Vagina (tissue), 2 donors: ENCODE data around the gene SCN5A. TPM values are rescaled to one million over a fixed set of nuclear protein-coding genes. Genes with fewer than 3 reads are reported as not detected.
A peak's percentile ranks its signal among the peaks of the same experiment; 100 is the strongest.

Experiments
- DNase-seq, 2 donors: peaks; one replicate each; pipeline ENCODE4 v3.0.0-alpha.2; 2017; ENCODE audit errors: extremely low spot score in 2 of 2
- H3K27ac ChIP-seq: fragments of 200-600 bp; sonication (generic); one replicate; pipeline ENCODE4 v1.5.1; 2019
- H3K27me3 ChIP-seq: fragments of 200-600 bp; sonication (generic); one replicate; pipeline ENCODE4 v1.5.1; 2019
- H3K36me3 ChIP-seq, 2 donors: fragments of 200-600 bp; sonication (generic); one replicate each; pipeline ENCODE4 v1.5.1; 2017 to 2019
- H3K4me1 ChIP-seq: fragments of 200-600 bp; sonication (generic); one replicate; pipeline ENCODE4 v1.5.1; 2019
- H3K4me3 ChIP-seq, 2 donors: fragments of 200-600 bp; sonication (generic); 1 replicate in 1 of 2; 2 replicates in 1 of 2; pipeline ENCODE4 v1.5.1; 2016 to 2019
- H3K9me3 ChIP-seq: fragments of 200-600 bp; sonication (generic); one replicate; pipeline ENCODE4 v1.5.1; 2019
- POLR2A ChIP-seq, 2 donors: fragments of 450-650 bp; IDR thresholded peaks; one replicate each; pipeline ENCODE4 v1.6.1; 2017; ENCODE audit warnings: antibody characterized with exemption in 2 of 2, mild to moderate bottlenecking in 2 of 2, moderate library complexity in 2 of 2
- POLR2AphosphoS5 ChIP-seq, 2 donors: sonication (generic); formaldehyde crosslinking; IDR thresholded peaks; one replicate each; pipeline ENCODE4 v1.9.0; 2017; ENCODE audit warnings: antibody characterized with exemption in 2 of 2, mild to moderate bottlenecking in 2 of 2, low read depth in 1 of 2; ENCODE audit not compliant: insufficient read depth in 1 of 2
- intact Hi-C: fragments of 100-400 bp; cut with DNase I; formaldehyde crosslinking; loops from one replicate; pipeline ENCODE4 v1.15.1; 2023
- total RNA-seq: library from RNA; depleted of rRNA; stranded (reverse); fragments of >200 nt; gene quantifications from one replicate; pipeline ENCODE4 v1.2.3, GENCODE V29; 2016
- TF ChIP-seq, protein P1 (sequence below), 3 experiments: fragments of 450-650 bp in 2 of 3; fragments of 200-600 bp in 1 of 3; sonication (generic) in 1 of 3; IDR thresholded peaks; one replicate each; pipeline ENCODE4 v1.5.1; 2017 to 2019; ENCODE audit warnings: antibody characterized with exemption in 3 of 3, mild to moderate bottlenecking in 2 of 3, moderate library complexity in 2 of 3

Gene SCN5A
- total RNA-seq, 1 donor from 2014 or later = 9.3 TPM

DNA sequence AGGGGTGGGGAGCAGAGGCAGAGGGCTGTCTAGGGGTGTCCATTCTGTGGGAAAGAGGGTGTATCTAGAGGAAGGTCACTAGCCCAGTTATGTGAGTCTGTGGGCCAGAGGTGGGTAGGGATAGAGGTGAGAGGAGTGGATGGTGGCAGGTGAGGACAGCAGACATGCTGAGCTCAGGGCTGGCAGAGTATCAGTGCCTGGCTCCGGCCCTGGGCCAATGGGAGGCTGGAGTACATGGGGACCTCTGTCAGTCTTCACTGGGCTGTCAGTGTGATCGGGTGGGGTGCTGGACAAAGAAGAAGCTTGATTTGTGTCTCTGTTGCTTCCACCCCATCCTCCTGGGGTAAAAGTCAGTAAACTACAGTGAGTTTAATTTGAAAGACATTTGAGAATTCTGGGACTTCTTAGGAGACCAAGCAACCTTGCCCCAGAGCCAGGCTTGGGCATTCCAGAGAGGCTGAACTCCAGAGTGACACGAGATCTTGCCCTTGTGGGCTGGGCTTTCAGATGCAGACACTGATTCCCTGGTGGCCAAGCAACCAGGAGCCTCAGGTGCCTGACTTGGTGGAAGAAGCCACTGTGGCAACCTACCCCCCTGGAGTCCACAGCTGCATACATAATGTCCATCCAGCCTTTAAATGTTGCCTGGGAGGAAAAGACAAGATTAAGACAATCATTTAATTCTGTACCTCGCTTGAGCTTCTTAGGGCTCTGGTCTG, 92.7 kb downstream of the SCN5A start:
- no peak for DNase-seq
- no peaks in the 10 kb centered on the region for H3K27me3 ChIP-seq
- no peaks in the 10 kb centered on the region for H3K9me3 ChIP-seq
- intact Hi-C loops = no loop called here
- H3K4me3 ChIP-seq = no peak overlapping the region
- H3K4me1 ChIP-seq = no peaks in the 10 kb centered on the region
- no peak for TF ChIP-seq POLR2A (IDR thresholded peaks at IDR 0.05)
- TF ChIP-seq, protein P1, sequence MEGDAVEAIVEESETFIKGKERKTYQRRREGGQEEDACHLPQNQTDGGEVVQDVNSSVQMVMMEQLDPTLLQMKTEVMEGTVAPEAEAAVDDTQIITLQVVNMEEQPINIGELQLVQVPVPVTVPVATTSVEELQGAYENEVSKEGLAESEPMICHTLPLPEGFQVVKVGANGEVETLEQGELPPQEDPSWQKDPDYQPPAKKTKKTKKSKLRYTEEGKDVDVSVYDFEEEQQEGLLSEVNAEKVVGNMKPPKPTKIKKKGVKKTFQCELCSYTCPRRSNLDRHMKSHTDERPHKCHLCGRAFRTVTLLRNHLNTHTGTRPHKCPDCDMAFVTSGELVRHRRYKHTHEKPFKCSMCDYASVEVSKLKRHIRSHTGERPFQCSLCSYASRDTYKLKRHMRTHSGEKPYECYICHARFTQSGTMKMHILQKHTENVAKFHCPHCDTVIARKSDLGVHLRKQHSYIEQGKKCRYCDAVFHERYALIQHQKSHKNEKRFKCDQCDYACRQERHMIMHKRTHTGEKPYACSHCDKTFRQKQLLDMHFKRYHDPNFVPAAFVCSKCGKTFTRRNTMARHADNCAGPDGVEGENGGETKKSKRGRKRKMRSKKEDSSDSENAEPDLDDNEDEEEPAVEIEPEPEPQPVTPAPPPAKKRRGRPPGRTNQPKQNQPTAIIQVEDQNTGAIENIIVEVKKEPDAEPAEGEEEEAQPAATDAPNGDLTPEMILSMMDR (IDR thresholded peaks at IDR 0.05) = no peak
- no peak for TF ChIP-seq POLR2AphosphoS5 (IDR thresholded peaks at IDR 0.05; ENCODE audit: insufficient read depth in 1 of 2, low read depth in 1 of 2)
- H3K36me3 ChIP-seq = no peaks in the 10 kb centered on the region
- no peak overlapping the region for H3K27ac ChIP-seq

DNA sequence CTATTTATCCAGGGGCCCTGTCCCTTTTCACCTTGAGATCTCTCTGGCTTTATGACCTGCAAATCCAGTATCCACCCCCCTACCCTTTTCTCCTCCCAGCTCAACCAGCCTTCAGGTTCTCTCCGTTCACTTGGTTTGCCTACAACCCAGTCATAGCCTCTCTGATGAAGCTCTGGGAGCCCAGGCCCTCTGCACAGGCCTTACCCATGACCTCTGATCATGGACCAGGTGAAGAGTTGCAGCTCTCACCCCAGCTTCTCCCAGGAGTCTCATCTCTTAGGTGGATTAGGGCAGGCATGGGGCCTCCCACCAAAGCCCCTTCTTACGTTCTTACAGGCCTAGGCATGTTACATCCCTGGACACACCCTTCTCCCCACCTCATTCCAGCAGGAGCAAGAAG, 93.6 kb downstream of the SCN5A start:
- no peak for DNase-seq
- intact Hi-C loops = no loop called here
- H3K4me1 ChIP-seq = no peaks in the 10 kb centered on the region
- H3K27me3 ChIP-seq = no peaks in the 10 kb centered on the region
- H3K27ac ChIP-seq = no peak overlapping the region
- TF ChIP-seq POLR2A (IDR thresholded peaks at IDR 0.05) (no peak), POLR2AphosphoS5 (IDR thresholded peaks at IDR 0.05; ENCODE audit: insufficient read depth in 1 of 2, low read depth in 1 of 2) (no peak)
- TF ChIP-seq, protein P1 (IDR thresholded peaks at IDR 0.05) = no peak
- H3K9me3 ChIP-seq = no peaks in the 10 kb centered on the region
- no peak overlapping the region for H3K4me3 ChIP-seq
- H3K36me3 ChIP-seq = no peaks in the 10 kb centered on the region

DNA sequence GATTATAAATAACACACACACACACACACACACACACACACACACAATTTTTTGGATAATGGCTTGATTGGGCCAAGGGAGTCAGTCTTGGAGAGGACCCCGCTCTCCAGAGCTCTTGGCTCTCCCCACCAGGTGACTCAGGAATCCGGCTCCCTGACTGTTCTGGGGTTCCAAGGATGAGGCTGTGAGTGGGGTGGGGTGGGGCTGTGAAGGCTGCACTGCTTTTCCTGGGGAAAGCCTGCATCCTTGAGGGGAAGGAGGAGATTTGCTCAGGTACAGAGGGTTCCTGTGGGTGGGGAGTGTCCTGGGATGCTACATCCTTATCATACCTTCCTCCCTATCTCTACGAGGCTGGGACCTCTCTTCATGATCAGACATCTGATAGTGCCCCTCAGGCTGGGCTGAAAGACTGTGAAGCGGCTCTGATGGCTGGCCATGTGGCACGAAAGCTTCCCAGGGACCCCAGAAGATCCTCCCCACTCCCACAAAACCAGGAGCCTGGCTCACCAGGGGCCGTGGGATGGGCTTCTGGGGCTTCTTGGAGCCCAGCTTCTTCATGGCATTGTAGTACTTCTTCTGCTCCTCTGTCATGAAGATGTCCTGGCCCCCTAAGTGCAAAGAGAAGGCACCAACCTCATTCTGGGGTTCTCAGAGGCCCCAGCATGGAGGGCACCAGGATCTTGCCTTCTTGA, 94.2 kb downstream of the SCN5A start:
- TF ChIP-seq, protein P1 (IDR thresholded peaks at IDR 0.05) = no peak
- TF ChIP-seq POLR2A (IDR thresholded peaks at IDR 0.05) (no peak), POLR2AphosphoS5 (IDR thresholded peaks at IDR 0.05; ENCODE audit: insufficient read depth in 1 of 2, low read depth in 1 of 2) (no peak)
- DNase-seq = peak in 1 of 2 donors; percentile 55
- intact Hi-C loops = no loop called here
- H3K9me3 ChIP-seq = no peaks in the 10 kb centered on the region
- H3K4me3 ChIP-seq = no peak overlapping the region
- no peaks in the 10 kb centered on the region for H3K4me1 ChIP-seq
- no peak overlapping the region for H3K27ac ChIP-seq
- no peaks in the 10 kb centered on the region for H3K36me3 ChIP-seq
- H3K27me3 ChIP-seq = no peaks in the 10 kb centered on the region

DNA sequence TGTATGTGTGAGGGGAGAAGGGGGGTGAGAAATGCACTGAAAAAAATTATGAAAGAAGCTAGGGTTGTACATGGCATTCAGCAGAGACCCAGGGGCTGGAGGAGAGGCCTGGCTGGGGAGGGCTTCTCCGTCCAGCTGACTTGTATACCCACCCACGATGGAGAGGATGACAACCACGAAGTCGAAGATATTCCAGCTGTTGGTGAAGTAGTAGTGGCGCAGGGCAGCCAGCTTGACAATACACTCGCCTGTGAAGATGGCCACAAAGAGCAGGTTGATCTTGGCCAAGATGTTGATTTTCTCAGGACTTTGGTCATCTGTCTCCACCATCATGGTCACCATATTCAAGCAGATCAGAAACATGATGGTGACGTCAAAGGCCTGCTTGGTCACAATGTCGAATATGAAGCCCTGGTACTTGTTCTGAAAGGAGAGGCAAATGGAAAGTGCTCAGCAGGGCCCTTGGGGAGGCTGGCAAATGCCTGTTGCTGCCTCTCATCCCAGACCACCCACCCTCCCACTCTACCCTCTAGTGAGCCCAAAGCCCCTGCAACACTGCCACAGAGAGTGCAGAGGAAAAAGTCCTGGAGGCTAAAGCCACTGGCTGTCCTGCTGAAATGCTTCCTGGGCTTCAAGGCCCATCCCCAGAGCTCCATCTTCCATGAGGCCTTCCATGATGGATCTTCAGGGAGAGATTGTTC, 95.2 kb downstream of the SCN5A start:
- intact Hi-C loops = no loop called here
- Histone ChIP-seq H3K4me1 (no peaks in the 10 kb centered on the region), H3K4me3 (no peak overlapping the region), H3K27ac (no peak overlapping the region), H3K27me3 (no peaks in the 10 kb centered on the region), H3K9me3 (no peaks in the 10 kb centered on the region), H3K36me3 (no peaks in the 10 kb centered on the region)
- no peak for TF ChIP-seq POLR2A (IDR thresholded peaks at IDR 0.05)
- TF ChIP-seq POLR2AphosphoS5 (IDR thresholded peaks at IDR 0.05; ENCODE audit: insufficient read depth in 1 of 2, low read depth in 1 of 2) = no peak
- TF ChIP-seq, protein P1 (IDR thresholded peaks at IDR 0.05) = no peak
- no peak for DNase-seq
